SU-DHL-6 (cell line): Measurements from ENCODE around the gene AGPAT4.

Experiments used
- H2AFZ ChIP-seq: fragments of 200-600 bp; sonication (generic); 2 replicates; pipeline ENCODE4 v1.6.1; 2014; ENCODE audit warnings: low read depth, mild to moderate bottlenecking, moderate library complexity, mixed read lengths, antibody characterized with exemption, low read length; ENCODE audit not compliant: severe bottlenecking
- H3F3A ChIP-seq: fragments of 200-600 bp; shearing (Covaris generic); 2 replicates; pipeline ENCODE4 v1.6.0; 2016; ENCODE audit warnings: antibody characterized with exemption, mild to moderate bottlenecking; ENCODE audit not compliant: insufficient read depth
- H3K27ac ChIP-seq: fragments of 200-600 bp; sonication (generic); 2 replicates; pipeline ENCODE4 v1.5.1; 2016; ENCODE audit warnings: low read depth, mild to moderate bottlenecking, low read length, moderate library complexity, mixed read lengths
- H3K27me3 ChIP-seq: fragments of 200-600 bp; sonication (generic), shearing (Covaris generic); 2 replicates; pipeline ENCODE4 v1.6.0; 2014; ENCODE audit warnings: mild to moderate bottlenecking, low read length
- H3K36me3 ChIP-seq: fragments of 200-600 bp; sonication (generic); 2 replicates; pipeline ENCODE4 v1.6.1; 2014; ENCODE audit warnings: mild to moderate bottlenecking, low read length, mixed read lengths
- H3K4me2 ChIP-seq: fragments of 300-600, 200-600 bp; shearing (Covaris generic), sonication (generic); 2 replicates; pipeline ENCODE4 v1.6.0; 2014; ENCODE audit warnings: low read length, low read depth, mild to moderate bottlenecking; ENCODE audit not compliant: poor library complexity, severe bottlenecking
- H3K4me3 ChIP-seq: fragments of 200-600 bp; sonication (generic); 2 replicates; pipeline ENCODE4 v1.5.1; 2014; ENCODE audit warnings: antibody characterized with exemption, low read length, mild to moderate bottlenecking, mixed read lengths; ENCODE audit not compliant: insufficient read depth, poor library complexity, severe bottlenecking
- H3K79me2 ChIP-seq: fragments of 200-600 bp; sonication (generic); 2 replicates; pipeline ENCODE4 v1.6.1; 2014; ENCODE audit warnings: mild to moderate bottlenecking, low read length, moderate library complexity; ENCODE audit not compliant: insufficient read depth
- H3K9ac ChIP-seq: fragments of 200-600 bp; sonication (generic); 2 replicates; pipeline ENCODE4 v1.7.0; 2014; ENCODE audit warnings: mild to moderate bottlenecking, low read length
- H3K9me2 ChIP-seq: fragments of 200-600 bp; sonication (generic); replicated peaks from 2 replicates; pipeline ENCODE4 v1.6.1; 2014; ENCODE audit warnings: low read length; ENCODE audit not compliant: insufficient read depth
- H3K9me3 ChIP-seq: fragments of 200-600 bp; sonication (generic); 2 replicates; pipeline ENCODE4 v1.6.1; 2014; ENCODE audit warnings: low read length, mixed read lengths; ENCODE audit not compliant: insufficient read depth
- H4K20me1 ChIP-seq: fragments of 200-600 bp; sonication (generic); 2 replicates; pipeline ENCODE4 v1.6.1; 2014; ENCODE audit warnings: low read depth, mild to moderate bottlenecking, antibody characterized with exemption, low read length, moderate library complexity, mixed read lengths
- EZH2phosphoT487 ChIP-seq: fragments of 200-600 bp; sonication (generic), shearing (Covaris generic); conservative IDR thresholded peaks from 2 replicates; pipeline ENCODE4 v1.6.1; 2018; ENCODE audit warnings: mild to moderate bottlenecking, antibody characterized with exemption, low read length, moderate library complexity, mixed read lengths
- TF ChIP-seq, protein P1 (sequence below): fragments of 200-600 bp; sonication (generic); IDR thresholded peaks from one replicate; pipeline ENCODE4 v1.5.1; 2017; ENCODE audit warnings: antibody characterized with exemption, mild to moderate bottlenecking, low read length, moderate library complexity; ENCODE audit not compliant: insufficient read depth, poor library complexity, severe bottlenecking

The AGPAT4 gene

DNA sequence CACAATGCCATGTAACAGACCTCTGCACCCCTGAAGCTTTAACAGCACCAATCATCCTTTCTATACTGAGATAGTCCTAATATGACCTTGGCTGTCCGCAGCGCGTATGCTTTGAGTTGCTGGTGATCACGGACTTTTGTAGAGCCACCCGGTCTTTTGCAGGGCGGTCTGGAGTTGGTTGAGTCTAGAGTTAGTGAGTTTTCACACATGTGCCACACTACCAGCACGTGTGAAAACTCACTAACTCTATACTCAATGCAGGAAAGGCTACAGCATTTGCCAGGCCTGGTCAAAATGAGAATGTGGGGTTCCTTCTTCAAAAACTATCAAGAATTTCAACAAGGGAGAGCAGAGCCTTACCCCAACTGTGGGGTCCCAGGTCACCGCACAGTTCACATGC lies 14.6 kb downstream of the AGPAT4 start:
- Histone ChIP-seq H3K9ac (no peak overlapping the region), H3K36me3 (no peaks in the 10 kb centered on the region), H3F3A (no peaks in the 10 kb centered on the region), H3K79me2 (no peaks in the 10 kb centered on the region), H3K9me2 (no peaks in the 10 kb centered on the region), H3K9me3 (no peaks in the 10 kb centered on the region), H2AFZ (no peak overlapping the region), H3K4me3 (no peak overlapping the region), H3K4me2 (no peak overlapping the region), H3K27me3 (no peaks in the 10 kb centered on the region), H4K20me1 (no peaks in the 10 kb centered on the region), H3K27ac (no peak overlapping the region)
- TF ChIP-seq, protein P1, sequence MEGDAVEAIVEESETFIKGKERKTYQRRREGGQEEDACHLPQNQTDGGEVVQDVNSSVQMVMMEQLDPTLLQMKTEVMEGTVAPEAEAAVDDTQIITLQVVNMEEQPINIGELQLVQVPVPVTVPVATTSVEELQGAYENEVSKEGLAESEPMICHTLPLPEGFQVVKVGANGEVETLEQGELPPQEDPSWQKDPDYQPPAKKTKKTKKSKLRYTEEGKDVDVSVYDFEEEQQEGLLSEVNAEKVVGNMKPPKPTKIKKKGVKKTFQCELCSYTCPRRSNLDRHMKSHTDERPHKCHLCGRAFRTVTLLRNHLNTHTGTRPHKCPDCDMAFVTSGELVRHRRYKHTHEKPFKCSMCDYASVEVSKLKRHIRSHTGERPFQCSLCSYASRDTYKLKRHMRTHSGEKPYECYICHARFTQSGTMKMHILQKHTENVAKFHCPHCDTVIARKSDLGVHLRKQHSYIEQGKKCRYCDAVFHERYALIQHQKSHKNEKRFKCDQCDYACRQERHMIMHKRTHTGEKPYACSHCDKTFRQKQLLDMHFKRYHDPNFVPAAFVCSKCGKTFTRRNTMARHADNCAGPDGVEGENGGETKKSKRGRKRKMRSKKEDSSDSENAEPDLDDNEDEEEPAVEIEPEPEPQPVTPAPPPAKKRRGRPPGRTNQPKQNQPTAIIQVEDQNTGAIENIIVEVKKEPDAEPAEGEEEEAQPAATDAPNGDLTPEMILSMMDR: no peak
- TF ChIP-seq EZH2phosphoT487: no peak

DNA sequence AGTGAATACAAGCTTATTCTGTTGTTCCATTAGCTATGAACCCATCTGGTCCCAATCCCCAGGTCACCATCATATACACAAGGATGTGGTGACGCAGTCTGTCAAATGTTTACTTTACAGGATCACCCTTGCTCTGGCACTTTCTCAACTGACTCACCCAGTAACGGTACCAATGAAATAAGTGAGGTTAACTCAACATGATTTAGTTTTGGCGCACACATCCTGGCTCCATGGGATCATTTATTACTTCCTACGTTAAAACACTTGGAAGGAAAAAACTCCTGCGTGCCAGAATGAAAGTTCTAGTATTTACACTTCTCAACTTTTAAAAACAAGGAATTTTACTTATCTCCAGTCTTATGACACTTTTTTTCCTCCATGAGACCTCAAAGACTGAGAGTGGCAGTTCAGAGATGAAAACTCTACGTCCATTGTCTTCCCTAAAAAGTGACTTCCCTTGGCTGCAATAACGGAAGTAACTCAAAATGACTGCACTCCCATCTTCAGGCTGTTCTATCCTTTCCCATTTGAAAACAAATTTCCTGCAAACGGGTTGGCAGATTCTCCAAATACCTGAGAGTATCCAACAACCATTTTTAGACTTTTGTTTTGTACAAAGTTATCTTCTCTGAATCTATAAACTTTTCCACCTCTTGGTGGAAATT lies 15.9 kb downstream of the AGPAT4 start:
- H2AFZ ChIP-seq: no peak overlapping the region
- no peaks in the 10 kb centered on the region for H3K79me2 ChIP-seq
- H3K27ac ChIP-seq: no peak overlapping the region
- no peak overlapping the region for H3K4me3 ChIP-seq
- H3K4me2 ChIP-seq: no peak overlapping the region
- TF ChIP-seq, protein P1: no peak
- no peak for TF ChIP-seq EZH2phosphoT487
- no peaks in the 10 kb centered on the region for H3K9me2 ChIP-seq
- H3K9ac ChIP-seq: no peak overlapping the region
- no peaks in the 10 kb centered on the region for H4K20me1 ChIP-seq
- no peaks in the 10 kb centered on the region for H3K27me3 ChIP-seq
- H3F3A ChIP-seq: no peaks in the 10 kb centered on the region
- no peaks in the 10 kb centered on the region for H3K9me3 ChIP-seq
- H3K36me3 ChIP-seq: no peaks in the 10 kb centered on the region

DNA sequence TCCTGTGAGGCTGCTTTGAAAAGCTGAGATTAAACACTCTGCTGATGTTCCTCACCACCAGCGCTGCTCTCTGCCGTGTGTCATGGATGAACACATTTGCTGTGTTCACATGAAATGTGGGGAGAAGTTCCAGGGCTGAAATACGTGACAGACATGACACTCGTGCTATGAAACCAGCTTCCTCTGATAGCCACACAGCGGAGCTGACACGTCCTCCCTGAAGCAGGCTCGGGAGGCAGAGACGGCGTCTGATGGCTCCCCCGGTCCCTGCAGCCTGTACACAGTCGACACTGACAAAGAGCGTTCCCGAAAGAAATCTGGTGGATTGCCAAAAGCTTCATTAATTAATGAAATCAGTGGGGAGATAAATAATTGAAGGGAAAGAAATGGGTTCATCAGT lies 17.5 kb downstream of the AGPAT4 start:
- no peaks in the 10 kb centered on the region for H3K27me3 ChIP-seq
- no peaks in the 10 kb centered on the region for H3K79me2 ChIP-seq
- no peaks in the 10 kb centered on the region for H3K9me3 ChIP-seq
- H3K9ac ChIP-seq: no peak overlapping the region
- no peak overlapping the region for H2AFZ ChIP-seq
- H3K27ac ChIP-seq: no peak overlapping the region
- TF ChIP-seq EZH2phosphoT487: no peak
- TF ChIP-seq, protein P1: no peak
- no peaks in the 10 kb centered on the region for H4K20me1 ChIP-seq
- H3K4me2 ChIP-seq: no peak overlapping the region
- no peaks in the 10 kb centered on the region for H3F3A ChIP-seq
- H3K4me3 ChIP-seq: no peak overlapping the region
- H3K36me3 ChIP-seq: no peaks in the 10 kb centered on the region
- no peaks in the 10 kb centered on the region for H3K9me2 ChIP-seq
